Gastrocnemius medialis (tissue), 4 donors: ENCODE data around the gene TP73. TPM values are rescaled to one million over a fixed set of nuclear protein-coding genes. Genes with fewer than 3 reads are reported as not detected.

Experiments
- ATAC-seq, 2 donors: fragments of 150-250 bp; one replicate each; pipeline ENCODE4 v1.9.1; 2016
- DNase-seq, 2 donors: peaks; one replicate each; pipeline ENCODE4 v3.0.0-alpha.2; 2019
- H3K27ac ChIP-seq, 4 donors: fragments of 200-600 bp; sonication (generic); 1 replicate in 1 of 4; 2 replicates in 3 of 4; pipeline ENCODE4 v1.5.1; 2016 to 2018; ENCODE audit warnings: mild to moderate bottlenecking in 2 of 4, moderate library complexity in 1 of 4
- H3K27me3 ChIP-seq, 3 donors: fragments of 200-600 bp; sonication (generic) in 2 of 3; 1 replicate in 1 of 3; 2 replicates in 2 of 3; pipeline versions ENCODE4 v1.5.1 to v1.6.0; 2016 to 2019; ENCODE audit warnings: mild to moderate bottlenecking in 1 of 3, moderate library complexity in 1 of 3
- H3K36me3 ChIP-seq, 2 donors: fragments of 200-600 bp; sonication (generic) in 1 of 2; one replicate each; pipeline ENCODE4 v1.5.1; 2017 to 2018
- H3K4me1 ChIP-seq, 2 donors: fragments of 200-600 bp; sonication (generic) in 1 of 2; one replicate each; pipeline ENCODE4 v1.5.1; 2016 to 2017; ENCODE audit warnings: mild to moderate bottlenecking in 2 of 2
- H3K4me3 ChIP-seq, 4 donors: fragments of 200-600 bp; sonication (generic) in 3 of 4; 1 replicate in 1 of 4; 2 replicates in 3 of 4; pipeline ENCODE4 v1.5.1; 2016 to 2019; ENCODE audit warnings: mild to moderate bottlenecking in 2 of 4
- H3K9me3 ChIP-seq, 3 donors: fragments of 200-600 bp; sonication (generic) in 2 of 3; 1 replicate in 1 of 3; 2 replicates in 2 of 3; pipeline ENCODE4 v1.5.1; 2016 to 2019
- POLR2A ChIP-seq, 2 donors: fragments of 450-650 bp; IDR thresholded peaks; one replicate each; pipeline ENCODE4 v1.6.1; 2017; ENCODE audit warnings: antibody characterized with exemption in 2 of 2, mild to moderate bottlenecking in 2 of 2, moderate library complexity in 2 of 2
- in situ Hi-C, 4 donors: fragments of 200-750 bp; cut with MboI; loops; one replicate each; pipeline versions ENCODE4 v1.15.0 to v1.8.0; 2017; ENCODE audit warnings: low sequenced_read_pairs in 4 of 4
- intact Hi-C: fragments of 100-400 bp; cut with DNase I; formaldehyde crosslinking; loops from one replicate; pipeline ENCODE4 v1.15.1; 2023; ENCODE audit warnings: low total_unique reads
- total RNA-seq, 4 donors: library from RNA; depleted of rRNA; stranded (reverse); fragments of >200 nt; gene quantifications; one replicate each; pipeline versions ENCODE4 v1.1.0 to v1.2.3, GENCODE V29; 2016
- TF ChIP-seq, protein P1 (sequence below), 5 experiments: fragments of 450-650 bp in 3 of 5; fragments of 200-600 bp in 2 of 5; sonication (generic) in 2 of 5; IDR thresholded peaks in 4 of 5; conservative IDR thresholded peaks in 1 of 5; 1 replicate in 4 of 5; 2 replicates in 1 of 5; pipeline ENCODE4 v1.5.1; 2016 to 2019; ENCODE audit warnings: antibody characterized with exemption in 5 of 5, mild to moderate bottlenecking in 3 of 5, moderate library complexity in 3 of 5

The TP73 gene
- total RNA-seq, 4 donors from 2014 or later, result 0.07 TPM; not detected in 3

GRCh38 chr1:3668148-3668547 lies 15.8 kb downstream of the TP73 start:
- H3K27me3 ChIP-seq, result peaks cover 0 to 5% (median 0%) of the 10 kb centered on the region in 3 donors

DNA sequence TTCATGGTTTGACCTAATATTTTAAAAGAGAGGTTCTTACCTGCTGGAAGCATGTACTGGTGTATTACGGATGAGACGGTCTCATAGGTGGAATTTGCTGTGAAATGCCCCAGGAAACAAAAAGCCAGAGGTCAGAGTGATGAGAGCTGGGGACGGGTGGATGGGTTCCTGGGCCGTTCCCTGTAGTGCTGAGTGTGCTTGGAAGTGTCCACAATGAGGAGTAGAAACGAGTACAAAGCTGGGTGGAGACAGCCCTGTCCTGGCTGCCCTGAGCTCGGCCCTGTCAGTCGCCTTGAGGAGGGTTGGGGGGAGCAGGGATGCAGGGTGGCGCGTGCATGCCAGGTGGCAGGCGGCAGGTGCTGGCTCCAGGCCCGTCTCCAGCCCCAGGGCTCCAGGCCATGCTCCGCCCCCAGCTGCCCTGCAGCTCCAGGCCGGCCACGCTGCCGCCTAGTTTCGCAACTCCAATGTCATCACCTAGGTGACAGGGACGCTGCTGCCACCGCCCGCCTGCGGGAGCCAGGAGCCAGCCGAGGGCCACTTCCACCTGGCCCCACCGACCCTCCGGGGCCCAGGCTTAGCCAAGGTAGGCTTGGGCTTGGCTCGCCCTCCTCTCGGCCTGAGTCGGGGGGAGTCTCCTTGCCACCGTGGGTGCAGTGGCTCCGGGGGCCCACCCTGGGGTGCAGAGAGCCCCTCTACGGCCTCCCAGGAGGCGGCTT lies 16.4 kb downstream of the TP73 start:
- no peak overlapping the region for H3K4me3 ChIP-seq
- no peak for TF ChIP-seq POLR2A (IDR thresholded peaks at IDR 0.05)
- peak overlapping the region; percentile 38 to 72 (median 50) for H3K27ac ChIP-seq
- H3K9me3 ChIP-seq, result no peaks in the 10 kb centered on the region
- H3K4me1 ChIP-seq, result peaks cover 7 to 9% of the 10 kb centered on the region in 2 donors
- ATAC-seq (peak; percentile 91 to 92), DNase-seq (peak; percentile 83 to 88)
- H3K27me3 ChIP-seq, result peaks cover 0 to 5% (median 0%) of the 10 kb centered on the region in 3 donors
- intact Hi-C loops, result loop anchor here (5.0 kb wide), 1 partner anchor 166 kb away; no protein-coding TSS in a partner anchor
- no peaks in the 10 kb centered on the region for H3K36me3 ChIP-seq
- in situ Hi-C loops, result no loop called here

More at GRCh38 chr1:3668148-3668547, 15.8 kb downstream of the TP73 start:
- peak overlapping the region in 2 of 4 donors; percentile 62 to 72 for H3K27ac ChIP-seq
- ATAC-seq, result no peak
- no peak overlapping the region for H3K4me3 ChIP-seq
- H3K4me1 ChIP-seq, result peaks cover 7 to 9% of the 10 kb centered on the region in 2 donors
- no peaks in the 10 kb centered on the region for H3K36me3 ChIP-seq
- TF ChIP-seq, protein P1, sequence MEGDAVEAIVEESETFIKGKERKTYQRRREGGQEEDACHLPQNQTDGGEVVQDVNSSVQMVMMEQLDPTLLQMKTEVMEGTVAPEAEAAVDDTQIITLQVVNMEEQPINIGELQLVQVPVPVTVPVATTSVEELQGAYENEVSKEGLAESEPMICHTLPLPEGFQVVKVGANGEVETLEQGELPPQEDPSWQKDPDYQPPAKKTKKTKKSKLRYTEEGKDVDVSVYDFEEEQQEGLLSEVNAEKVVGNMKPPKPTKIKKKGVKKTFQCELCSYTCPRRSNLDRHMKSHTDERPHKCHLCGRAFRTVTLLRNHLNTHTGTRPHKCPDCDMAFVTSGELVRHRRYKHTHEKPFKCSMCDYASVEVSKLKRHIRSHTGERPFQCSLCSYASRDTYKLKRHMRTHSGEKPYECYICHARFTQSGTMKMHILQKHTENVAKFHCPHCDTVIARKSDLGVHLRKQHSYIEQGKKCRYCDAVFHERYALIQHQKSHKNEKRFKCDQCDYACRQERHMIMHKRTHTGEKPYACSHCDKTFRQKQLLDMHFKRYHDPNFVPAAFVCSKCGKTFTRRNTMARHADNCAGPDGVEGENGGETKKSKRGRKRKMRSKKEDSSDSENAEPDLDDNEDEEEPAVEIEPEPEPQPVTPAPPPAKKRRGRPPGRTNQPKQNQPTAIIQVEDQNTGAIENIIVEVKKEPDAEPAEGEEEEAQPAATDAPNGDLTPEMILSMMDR (IDR thresholded peaks at IDR 0.05 in 4 of 5, conservative IDR thresholded peaks at IDR 0.05 in 1 of 5), result no peak
- no peak for TF ChIP-seq POLR2A (IDR thresholded peaks at IDR 0.05)
- in situ Hi-C loops (no loop called here), intact Hi-C loops (loop anchor here (5.0 kb wide), 1 partner anchor 166 kb away; no protein-coding TSS in a partner anchor)
- no peaks in the 10 kb centered on the region for H3K9me3 ChIP-seq
- no peak for DNase-seq

GRCh38 chr1:3669421-3669821 lies 17.1 kb downstream of the TP73 start:
- DNase-seq (no peak), ATAC-seq (no peak)
- H3K9me3 ChIP-seq, result no peaks in the 10 kb centered on the region
- peak overlapping the region in 1 of 4 donors; percentile 3 for H3K4me3 ChIP-seq
- no peaks in the 10 kb centered on the region for H3K36me3 ChIP-seq
- peaks cover 7 to 9% of the 10 kb centered on the region in 2 donors for H3K4me1 ChIP-seq
- H3K27me3 ChIP-seq, result peaks cover 0 to 5% (median 0%) of the 10 kb centered on the region in 3 donors
- H3K27ac ChIP-seq, result no peak overlapping the region
- intact Hi-C loops, result loop anchor here (5.0 kb wide), 1 partner anchor 167 kb away; no protein-coding TSS in a partner anchor
- no peak for TF ChIP-seq POLR2A (IDR thresholded peaks at IDR 0.05)
- TF ChIP-seq, protein P1 (IDR thresholded peaks at IDR 0.05 in 4 of 5, conservative IDR thresholded peaks at IDR 0.05 in 1 of 5), result no peak
- in situ Hi-C loops, result no loop called here

- Histone ChIP-seq H3K36me3 (no peaks in the 10 kb centered on the region), H3K9me3 (no peaks in the 10 kb centered on the region), H3K4me3 (no peak overlapping the region), H3K27me3 (peaks cover 0 to 5% (median 0%) of the 10 kb centered on the region in 3 donors), H3K27ac (no peak overlapping the region), H3K4me1 (peaks cover 7 to 9% of the 10 kb centered on the region in 2 donors)
- in situ Hi-C loops (no loop called here), intact Hi-C loops (loop anchor here (5.0 kb wide), 1 partner anchor 168 kb away; no protein-coding TSS in a partner anchor)
- TF ChIP-seq POLR2A (IDR thresholded peaks at IDR 0.05), result no peak
- TF ChIP-seq, protein P1 (IDR thresholded peaks at IDR 0.05 in 4 of 5, conservative IDR thresholded peaks at IDR 0.05 in 1 of 5), result no peak
- ATAC-seq (no peak), DNase-seq (no peak)
These were observed 17.7 kb downstream of the TP73 start for GRCh38 chr1:3669971-3670431.

GRCh38 chr1:3670823-3671265 lies 18.5 kb downstream of the TP73 start:
- H3K4me3 ChIP-seq, result no peak overlapping the region
- H3K27me3 ChIP-seq, result peaks cover 0 to 5% (median 0%) of the 10 kb centered on the region in 3 donors
- intact Hi-C loops, result no loop called here
- TF ChIP-seq, protein P1 (IDR thresholded peaks at IDR 0.05 in 4 of 5, conservative IDR thresholded peaks at IDR 0.05 in 1 of 5), result no peak
- no peak for TF ChIP-seq POLR2A (IDR thresholded peaks at IDR 0.05)
- H3K4me1 ChIP-seq, result peaks cover 7 to 9% of the 10 kb centered on the region in 2 donors
- DNase-seq (no peak), ATAC-seq (no peak)
- in situ Hi-C loops, result no loop called here
- H3K36me3 ChIP-seq, result no peaks in the 10 kb centered on the region
- no peaks in the 10 kb centered on the region for H3K9me3 ChIP-seq
- no peak overlapping the region for H3K27ac ChIP-seq
